Motor neuron (in vitro differentiated cells): Measurements from ENCODE around the gene POLDIP2. TPM values are rescaled to one million over a fixed set of nuclear protein-coding genes. Genes with fewer than 3 reads are reported as not detected.

ENCODE experiments used
- ATAC-seq, 8 experiments: fragments of 200-7000 bp; cut with Tn5 transposase; replicated peaks in 6 of 8; 2 replicates each; pipeline ENCODE4 v1.8.0; 2021; ENCODE audit warnings: mild to moderate bottlenecking in 8 of 8, moderate library complexity in 8 of 8
- H3K27ac ChIP-seq, 2 donors: fragments of 250-450 bp; sonication (Bioruptor Pico); 2 replicates each; pipeline ENCODE4 v1.9.0; 2021; ENCODE audit warnings: antibody characterized with exemption in 2 of 2, mild to moderate bottlenecking in 2 of 2, moderate library complexity in 1 of 2
- H3K4me1 ChIP-seq, 2 donors: fragments of 250-450 bp; sonication (Bioruptor Pico); replicated peaks in 1 of 2; 2 replicates each; pipeline ENCODE4 v1.6.1; 2021; ENCODE audit warnings: antibody characterized with exemption in 2 of 2, mild to moderate bottlenecking in 2 of 2, moderate library complexity in 1 of 2
- H3K4me3 ChIP-seq, 5 donors: fragments of 250-450 bp; sonication (Bioruptor Pico); 2 replicates each; pipeline ENCODE4 v1.9.0; 2021; ENCODE audit warnings: antibody characterized with exemption in 5 of 5, mild to moderate bottlenecking in 5 of 5, moderate library complexity in 4 of 5
- whole genome bisulfite sequencing, 10 experiments: fragments of 450-650 bp; shearing (Covaris generic); methylation state at CpG; one replicate each; pipeline ENCODE4 v1.0.0; 2022; 5-methylcytosine and 5-hydroxymethylcytosine counted together
- in situ Hi-C, 9 experiments: fragments of 400-800 bp; cut with MboI; loops; one replicate each; pipeline ENCODE4 v1.15.0; 2021; ENCODE audit warnings: low sequenced_read_pairs in 9 of 9, low pct_unique_long_range_greater_than_20kb in 2 of 9; ENCODE audit not compliant: unreplicated experiment in 9 of 9
- total RNA-seq, 8 experiments: library from RNA; unstranded; fragments of 300-600 nt; gene quantifications; 2 replicates each; pipeline versions ENCODE4 v1.2.3 to v1.2.4, GENCODE V29; 2022

The POLDIP2 gene
- total RNA-seq, 8 experiments from 2014 or later, result 34.5 to 97.9 (median 63.9) TPM

DNA sequence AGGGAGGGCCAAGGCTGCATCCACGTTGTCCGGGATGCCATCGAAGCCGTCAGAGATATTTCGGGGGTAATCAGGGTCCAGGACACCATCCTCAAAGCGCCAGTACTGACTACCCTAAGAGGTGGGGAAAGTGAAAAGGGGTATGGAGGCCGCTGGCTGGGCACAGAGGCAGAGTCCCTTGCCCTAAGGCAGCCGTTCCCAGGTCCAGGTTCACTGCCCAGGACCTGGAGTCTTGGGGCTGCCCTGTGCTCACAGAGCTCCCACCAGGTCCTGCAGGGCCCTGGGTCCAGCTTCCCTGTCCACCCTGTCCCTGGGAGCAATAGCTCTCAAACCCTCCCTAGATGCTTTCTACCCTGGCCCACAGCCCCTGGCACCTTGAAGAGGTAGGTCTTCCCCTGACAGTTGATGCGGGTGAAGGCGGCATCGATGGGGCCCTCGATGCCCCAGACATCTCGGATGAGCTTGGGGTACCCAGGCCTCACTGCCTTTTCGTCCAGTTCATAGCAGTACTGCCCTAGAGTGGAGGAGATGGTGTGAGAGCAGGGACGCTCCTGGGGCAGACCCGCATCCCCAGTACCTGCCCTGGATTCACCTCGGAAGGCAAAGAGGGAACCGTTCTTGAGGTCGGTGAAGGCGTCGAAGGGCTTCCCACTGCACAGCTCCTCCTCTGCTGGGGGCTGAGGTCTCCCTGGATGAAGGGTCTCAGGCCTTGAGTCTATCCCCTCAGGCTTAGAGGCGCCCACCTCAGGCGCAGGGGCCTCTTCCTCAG lies 11.8 kb upstream of the POLDIP2 start:
- WGBS, 10 experiments, result 70 to 98% (median 90%) methylated on average over 2 to 9 of the region's 23 CpGs; no CpG with 5 or more reads in 4 of the 10 experiments
- no peak overlapping the region for H3K27ac ChIP-seq
- in situ Hi-C loops, result no loop called here

GRCh38 chr17:28368306-28368831 lies 11.0 kb upstream of the POLDIP2 start:
- no peak for ATAC-seq
- in situ Hi-C loops, result no loop called here
- no CpG with 5 or more reads among the region's 5 CpGs for WGBS, 10 experiments

More for the DNA sequence above, 11.8 kb upstream of the POLDIP2 start:
- ATAC-seq, result no peak
- Histone ChIP-seq H3K4me1 (peaks cover 24 to 25% of the 10 kb centered on the region in 2 donors), H3K4me3 (no peak overlapping the region)

DNA sequence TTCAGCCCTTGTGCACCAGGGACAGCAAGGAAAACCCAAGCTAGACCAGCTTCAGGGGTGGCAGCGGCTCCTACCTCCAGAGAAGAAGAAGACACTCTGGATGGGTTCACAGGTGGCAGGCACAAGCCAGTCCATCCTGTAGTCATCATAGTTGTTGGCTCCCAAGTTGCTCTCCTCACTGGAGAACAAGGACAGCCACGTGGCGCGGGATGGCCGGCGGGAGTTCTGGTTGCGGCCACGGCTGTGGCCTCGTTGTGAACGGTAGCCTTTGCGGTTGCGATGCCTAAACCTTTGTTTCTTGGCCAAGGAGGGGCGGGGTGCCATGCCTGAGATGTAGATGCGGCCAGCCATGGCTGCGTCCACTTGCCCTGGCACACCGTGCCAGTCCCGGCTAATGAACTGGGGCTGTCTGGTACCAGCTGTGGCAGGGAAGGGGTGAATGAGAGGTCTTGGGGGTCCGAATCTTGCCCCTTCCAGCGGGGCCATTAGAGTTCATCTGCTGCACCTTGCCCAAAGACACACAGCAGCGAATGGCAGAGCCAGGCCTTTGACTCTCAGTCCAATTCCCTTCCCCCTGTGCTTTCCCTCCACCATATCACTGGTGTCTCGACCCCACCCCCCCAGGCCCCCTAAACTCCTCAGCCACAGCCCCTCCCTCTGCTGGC lies 10.4 kb upstream of the POLDIP2 start:
- Histone ChIP-seq H3K4me3 (no peak overlapping the region), H3K4me1 (peaks cover 12 to 15% of the 10 kb centered on the region in 2 donors), H3K27ac (no peak overlapping the region)
- 78 to 100% (median 86%) methylated on average over 4 to 11 of the region's 21 CpGs; no CpG with 5 or more reads in 7 of the 10 experiments for WGBS, 10 experiments
- in situ Hi-C loops, result no loop called here
- no peak for ATAC-seq

More at GRCh38 chr17:28368306-28368831, 11.0 kb upstream of the POLDIP2 start:
- H3K4me1 ChIP-seq, result peaks cover 18 to 21% of the 10 kb centered on the region in 2 donors
- H3K4me3 ChIP-seq, result no peak overlapping the region
- H3K27ac ChIP-seq, result no peak overlapping the region

- no peak for ATAC-seq
- Histone ChIP-seq H3K4me3 (no peak overlapping the region), H3K27ac (no peak overlapping the region), H3K4me1 (peaks cover 9 to 11% of the 10 kb centered on the region in 2 donors)
- in situ Hi-C loops, result no loop called here
- WGBS, 10 experiments, result 80% methylated on average over 1 of the region's 1 CpG; no CpG with 5 or more reads in 9 of the 10 experiments
Measured at GRCh38 chr17:28366605-28367004, 9.3 kb upstream of the POLDIP2 start.

GRCh38 chr17:28365487-28365886 lies 8.2 kb upstream of the POLDIP2 start:
- in situ Hi-C loops, result no loop called here
- no peak overlapping the region for H3K27ac ChIP-seq
- 60 to 100% (median 91%) methylated on average over 1 to 3 of the region's 3 CpGs; no CpG with 5 or more reads in 6 of the 10 experiments for WGBS, 10 experiments
- no peak for ATAC-seq
- H3K4me1 ChIP-seq, result peaks cover 3 to 6% of the 10 kb centered on the region in 2 donors
- no peak overlapping the region for H3K4me3 ChIP-seq

- in situ Hi-C loops, result no loop called here
- no peaks in the 10 kb centered on the region for H3K4me1 ChIP-seq
- H3K27ac ChIP-seq, result no peak within 1 kb of the TSS
- H3K4me3 ChIP-seq, result no peak within 1 kb of the TSS
- peak in 1 of 8 experiments; percentile 2 for ATAC-seq
- WGBS, 10 experiments, result 90 to 100% methylated on average over 1 to 2 of the region's 13 CpGs; no CpG with 5 or more reads in 8 of the 10 experiments
Measured at GRCh38 chr17:28364665-28365363, 7.5 kb upstream of the POLDIP2 start, which contains the start of gene SEBOX. Gene SEBOX (minus strand): TSS chr17:28365199. CDS start chr17:28365151, 48 bp downstream.

DNA sequence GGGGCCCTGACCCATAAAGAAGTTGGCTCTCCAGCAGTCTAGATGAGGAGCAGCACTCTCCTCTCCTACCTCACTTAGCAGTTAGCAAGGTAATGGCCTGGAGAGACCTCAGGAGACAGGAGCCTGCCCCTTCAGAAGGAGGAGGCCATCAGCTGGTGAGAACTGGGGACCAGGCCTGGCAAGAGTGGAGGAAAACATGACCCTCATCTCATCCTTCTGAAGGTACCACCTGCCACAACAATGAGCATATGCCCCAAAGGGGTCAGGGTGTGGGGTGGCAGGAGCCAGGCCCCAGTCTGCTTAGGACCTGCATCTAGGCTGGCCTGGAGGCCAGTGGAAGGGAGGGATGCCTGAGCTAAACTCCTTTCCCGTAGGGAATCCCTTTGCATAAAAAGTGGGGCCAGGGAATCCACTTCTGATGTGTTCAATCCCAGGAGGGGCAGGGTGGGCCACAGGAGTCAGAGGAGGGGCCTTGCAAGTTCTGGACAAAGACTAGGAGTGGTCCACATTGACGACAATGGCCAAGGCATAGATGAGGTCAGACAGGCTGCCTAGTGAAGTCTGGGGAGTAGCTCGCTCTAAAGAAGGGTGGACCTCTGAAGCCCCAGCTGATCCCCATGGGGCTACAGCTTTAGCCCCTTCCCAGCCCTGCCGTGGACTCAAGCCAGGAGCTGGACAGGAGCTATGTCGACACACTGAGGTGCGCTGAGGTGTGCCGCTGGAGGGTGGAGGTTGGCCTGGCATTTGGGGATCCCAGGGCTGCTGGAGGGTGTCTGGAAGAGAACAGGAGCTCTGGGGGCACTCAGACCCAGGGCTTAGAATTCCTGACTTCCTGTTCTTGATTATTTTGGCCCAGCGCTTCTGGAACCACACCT lies 6.7 kb upstream of the POLDIP2 start:
- in situ Hi-C loops, result no loop called here
- no peak overlapping the region for H3K27ac ChIP-seq
- ATAC-seq, result no peak
- H3K4me3 ChIP-seq, result no peak overlapping the region
- WGBS, 10 experiments, result 90 to 100% methylated on average over 2 to 4 of the region's 8 CpGs; no CpG with 5 or more reads in 8 of the 10 experiments
- no peaks in the 10 kb centered on the region for H3K4me1 ChIP-seq

DNA sequence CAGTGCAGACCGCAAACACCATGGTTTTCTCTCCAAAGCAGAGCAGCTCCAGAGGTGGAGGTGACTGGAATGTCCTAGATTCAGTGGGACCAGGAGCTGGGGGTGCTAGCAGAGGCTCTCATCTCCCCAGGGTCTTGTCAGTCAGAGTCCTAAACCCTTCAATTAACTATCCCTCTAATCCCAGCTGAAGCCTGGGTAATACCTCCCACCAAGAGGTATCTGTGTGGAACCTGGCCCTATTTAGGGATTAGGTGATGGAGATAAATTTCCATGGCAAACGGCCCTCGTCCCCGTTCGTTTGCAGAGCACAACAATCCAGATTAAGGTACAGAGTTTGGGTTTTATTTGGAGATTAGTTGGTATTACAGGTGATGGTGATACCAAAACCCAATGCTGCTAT lies 5.9 kb upstream of the POLDIP2 start:
- no peak for ATAC-seq
- H3K27ac ChIP-seq, result no peak overlapping the region
- in situ Hi-C loops, result no loop called here
- H3K4me1 ChIP-seq, result peaks cover 2 to 3% of the 10 kb centered on the region in 2 donors
- 88 to 97% methylated on average over 4 of the region's 5 CpGs; no CpG with 5 or more reads in 8 of the 10 experiments for WGBS, 10 experiments
- H3K4me3 ChIP-seq, result no peak overlapping the region

DNA sequence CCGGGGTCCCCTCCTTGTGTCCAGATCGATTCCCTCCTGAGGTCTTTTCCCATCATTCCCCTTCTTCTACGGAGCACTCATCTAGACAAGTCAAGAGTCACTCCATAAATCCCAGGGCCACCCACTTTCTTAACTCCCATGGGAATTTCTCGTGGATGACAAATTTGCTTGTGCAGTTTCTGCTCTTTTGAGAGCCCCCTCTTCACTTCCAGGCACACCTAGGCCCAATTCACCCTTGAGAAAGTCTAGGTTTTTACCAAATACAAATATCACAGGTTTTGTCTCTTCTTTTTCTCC lies 522 bp upstream of the POLDIP2 start:
- in situ Hi-C loops, result no loop called here
- ATAC-seq, result no peak
- 0 to 20% (median 0%) methylated on average over 1 to 2 of the region's 4 CpGs; no CpG with 5 or more reads in 4 of the 10 experiments for WGBS, 10 experiments

GRCh38 chr17:28350271-28350670 lies 7.1 kb downstream of the POLDIP2 start:
- in situ Hi-C loops, result no loop called here
- no peak overlapping the region for H3K27ac ChIP-seq
- WGBS, 10 experiments, result 93 to 100% (median 98%) methylated on average over 1 to 7 of the region's 7 CpGs; no CpG with 5 or more reads in 3 of the 10 experiments

More for the DNA sequence above, 522 bp upstream of the POLDIP2 start:
- Histone ChIP-seq H3K27ac (peak overlapping the region; percentile 76 to 92), H3K4me1 (peaks cover 4 to 10% of the 10 kb centered on the region in 2 donors), H3K4me3 (peak overlapping the region; percentile 69 to 96 (median 79))

DNA sequence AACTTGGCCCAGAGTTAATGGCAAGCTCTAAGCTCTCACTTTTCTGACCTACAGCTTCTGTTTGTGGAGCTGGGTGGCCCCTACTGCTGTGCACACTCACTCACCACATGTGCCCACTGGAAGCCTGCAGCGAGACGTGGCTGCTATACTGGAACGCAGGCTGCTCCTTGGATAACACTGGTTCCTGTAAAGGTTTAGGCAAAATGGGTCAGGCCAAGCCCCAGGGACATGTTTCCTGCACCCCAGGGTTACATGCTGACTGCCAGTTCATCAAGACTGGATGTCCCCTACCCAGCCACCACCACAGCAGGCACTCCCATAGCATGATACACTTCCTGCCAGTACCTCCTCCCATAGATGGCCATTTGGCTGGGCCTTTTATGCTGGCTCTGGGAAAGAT lies 8.3 kb downstream of the POLDIP2 start:
- ATAC-seq, result no peak
- no peak overlapping the region for H3K27ac ChIP-seq
- no peaks in the 10 kb centered on the region for H3K4me1 ChIP-seq
- WGBS, 10 experiments, result 93% methylated on average over 3 of the region's 3 CpGs; no CpG with 5 or more reads in 9 of the 10 experiments
- in situ Hi-C loops, result no loop called here
- H3K4me3 ChIP-seq, result no peak overlapping the region

More at GRCh38 chr17:28350271-28350670, 7.1 kb downstream of the POLDIP2 start:
- Histone ChIP-seq H3K4me3 (no peak overlapping the region), H3K4me1 (no peaks in the 10 kb centered on the region)
- ATAC-seq, result no peak

- WGBS, 10 experiments, result 13 to 100% (median 68%) methylated on average over 1 to 3 of the region's 8 CpGs; no CpG with 5 or more reads in 2 of the 10 experiments
- no peaks in the 10 kb centered on the region for H3K4me1 ChIP-seq
- H3K27ac ChIP-seq, result no peak overlapping the region
- peak in 4 of 8 experiments; percentile 3 to 89 (median 76) for ATAC-seq
- in situ Hi-C loops, result no loop called here
- H3K4me3 ChIP-seq, result no peak overlapping the region
Measured at GRCh38 chr17:28347261-28347891, 10.0 kb downstream of the POLDIP2 start.
